Mesenteric fat pad (tissue), 1 donor: ENCODE results near the gene GPC6. TPM values are rescaled to one million over a fixed set of nuclear protein-coding genes. Genes with fewer than 3 reads are reported as not detected.

Source experiments
- DNase-seq: peaks from one replicate; pipeline ENCODE4 v3.0.0-alpha.2; 2020; ENCODE audit warnings: low spot score
- total RNA-seq: library from RNA; stranded (reverse); fragmentation: NEBNext Ultra II Directional; extraction: Animal tissue kit (Norgen Biotek cat#: 25700); gene quantifications from one replicate; pipeline ENCODE4 v1.2.1, GENCODE V29; 2021
- donor health status: DM: yes; HTN: yes; CAD: no.

GPC6 gene
- total RNA-seq, 1 donor from 2014 or later = 23.1 TPM

- no peak for DNase-seq
Measured at GRCh38 chr13:94227255-94227879, 1000.8 kb downstream of the GPC6 start.

- DNase-seq = no peak
Measured at GRCh38 chr13:94228763-94229162, 1002.2 kb downstream of the GPC6 start.

- no peak for DNase-seq
Measured at GRCh38 chr13:94232161-94232950, 1005.7 kb downstream of the GPC6 start.

- DNase-seq = no peak
Measured at GRCh38 chr13:94232956-94233355, 1006.3 kb downstream of the GPC6 start.

- DNase-seq = no peak
Measured at GRCh38 chr13:94233401-94233800, 1006.8 kb downstream of the GPC6 start.

GRCh38 chr13:94233837-94234236, 1007.2 kb downstream of the GPC6 start:
- DNase-seq = no peak

- DNase-seq = no peak
Measured at GRCh38 chr13:94234738-94235137, 1008.1 kb downstream of the GPC6 start.

- DNase-seq = no peak
Measured at GRCh38 chr13:94236132-94236531, 1009.5 kb downstream of the GPC6 start.

GRCh38 chr13:94236872-94237271, 1010.3 kb downstream of the GPC6 start:
- DNase-seq = no peak

- no peak for DNase-seq
Measured at GRCh38 chr13:94239135-94239534, 1012.5 kb downstream of the GPC6 start.

GRCh38 chr13:94242554-94242953, 1015.9 kb downstream of the GPC6 start:
- no peak for DNase-seq

- no peak for DNase-seq
Measured at GRCh38 chr13:94243551-94243950, 1016.9 kb downstream of the GPC6 start.

GRCh38 chr13:94246495-94246894, 1019.9 kb downstream of the GPC6 start:
- no peak for DNase-seq

GRCh38 chr13:94247890-94248289, 1021.3 kb downstream of the GPC6 start:
- no peak for DNase-seq

GRCh38 chr13:94248454-94249228, 1022.0 kb downstream of the GPC6 start:
- no peak for DNase-seq

- DNase-seq = no peak
Measured at GRCh38 chr13:94249512-94249911, 1022.9 kb downstream of the GPC6 start.

GRCh38 chr13:94251831-94252608, 1025.4 kb downstream of the GPC6 start:
- no peak for DNase-seq

GRCh38 chr13:94254737-94255136, 1028.1 kb downstream of the GPC6 start:
- DNase-seq = no peak

- no peak for DNase-seq
Measured at GRCh38 chr13:94256721-94257120, 1030.1 kb downstream of the GPC6 start.

- DNase-seq = no peak
Measured at GRCh38 chr13:94259984-94260383, 1033.4 kb downstream of the GPC6 start.

- DNase-seq = no peak
Measured at GRCh38 chr13:94261163-94261562, 1034.6 kb downstream of the GPC6 start.
